ENCODE results near the gene SLC46A3. TPM values are rescaled to one million over a fixed set of nuclear protein-coding genes. Genes with fewer than 3 reads are reported as not detected.

SLC46A3 gene
- total RNA-seq, 4 donors from 2014 or later = 5.3 to 13.8 (median 9.6) TPM

DNA sequence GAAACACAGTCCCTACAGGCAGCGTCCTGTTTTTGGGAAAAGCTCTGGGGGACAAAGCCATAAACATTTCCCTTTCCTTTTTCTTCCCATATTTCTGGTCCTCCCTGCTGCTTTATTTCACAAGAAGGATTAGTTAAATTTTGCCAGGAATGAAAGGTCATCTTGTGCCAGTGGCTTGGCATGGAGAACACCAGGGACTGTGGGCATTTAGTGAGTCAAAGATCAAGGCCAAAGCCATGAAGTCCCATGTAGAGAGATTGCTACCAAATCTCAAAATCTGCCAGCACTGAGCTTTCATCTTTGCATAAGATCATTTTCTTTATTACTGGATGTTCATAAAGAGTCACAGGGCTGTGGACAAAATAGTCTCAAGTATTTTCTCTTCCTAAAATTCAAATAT, 29.1 kb upstream of the SLC46A3 start:
- Histone ChIP-seq H3K27ac (no peak overlapping the region), H3K4me1 (peaks cover under 1% of the 10 kb centered on the region), H3K36me3 (no peaks in the 10 kb centered on the region), H3K4me3 (no peak overlapping the region), H3K9me3 (no peaks in the 10 kb centered on the region), H3K27me3 (no peaks in the 10 kb centered on the region)
- WGBS = 90% methylated on average over 1 of the region's 1 CpG
- DNase-seq (ENCODE audit: low spot score in 2 of 2) = no peak
- TF ChIP-seq POLR2A (IDR thresholded peaks at IDR 0.05) = no peak
- TF ChIP-seq CTCF (IDR thresholded peaks at IDR 0.05) = no peak
- no peak for TF ChIP-seq POLR2AphosphoS5 (IDR thresholded peaks at IDR 0.05)

GRCh38 chr13:28746287-28746612, 27.5 kb upstream of the SLC46A3 start:
- WGBS = 71% methylated on average over 4 of the region's 4 CpGs
- no peak overlapping the region for H3K27ac ChIP-seq
- TF ChIP-seq EP300 (IDR thresholded peaks at IDR 0.05) = no peak
- TF ChIP-seq POLR2A (IDR thresholded peaks at IDR 0.05) = no peak
- TF ChIP-seq POLR2AphosphoS5 (IDR thresholded peaks at IDR 0.05) = no peak
- no peak for TF ChIP-seq CTCF (IDR thresholded peaks at IDR 0.05)
- H3K4me1 ChIP-seq = no peaks in the 10 kb centered on the region
- no peak for DNase-seq (ENCODE audit: low spot score in 2 of 2)
- no peaks in the 10 kb centered on the region for H3K9me3 ChIP-seq
- H3K27me3 ChIP-seq = no peaks in the 10 kb centered on the region
- H3K36me3 ChIP-seq = no peaks in the 10 kb centered on the region
- no peak overlapping the region for H3K4me3 ChIP-seq

- H3K36me3 ChIP-seq = no peaks in the 10 kb centered on the region
- TF ChIP-seq CTCF (IDR thresholded peaks at IDR 0.05) (no peak), EP300 (IDR thresholded peaks at IDR 0.05) (no peak), POLR2AphosphoS5 (IDR thresholded peaks at IDR 0.05) (no peak), POLR2A (IDR thresholded peaks at IDR 0.05) (no peak)
- DNase-seq (ENCODE audit: low spot score in 2 of 2) = no peak
- H3K27ac ChIP-seq = no peak overlapping the region
- no peaks in the 10 kb centered on the region for H3K4me1 ChIP-seq
- H3K4me3 ChIP-seq = no peak overlapping the region
- H3K9me3 ChIP-seq = no peaks in the 10 kb centered on the region
- WGBS = 66% methylated on average over 6 of the region's 6 CpGs
- no peaks in the 10 kb centered on the region for H3K27me3 ChIP-seq
Measured at GRCh38 chr13:28744656-28745055, 25.9 kb upstream of the SLC46A3 start.

DNA sequence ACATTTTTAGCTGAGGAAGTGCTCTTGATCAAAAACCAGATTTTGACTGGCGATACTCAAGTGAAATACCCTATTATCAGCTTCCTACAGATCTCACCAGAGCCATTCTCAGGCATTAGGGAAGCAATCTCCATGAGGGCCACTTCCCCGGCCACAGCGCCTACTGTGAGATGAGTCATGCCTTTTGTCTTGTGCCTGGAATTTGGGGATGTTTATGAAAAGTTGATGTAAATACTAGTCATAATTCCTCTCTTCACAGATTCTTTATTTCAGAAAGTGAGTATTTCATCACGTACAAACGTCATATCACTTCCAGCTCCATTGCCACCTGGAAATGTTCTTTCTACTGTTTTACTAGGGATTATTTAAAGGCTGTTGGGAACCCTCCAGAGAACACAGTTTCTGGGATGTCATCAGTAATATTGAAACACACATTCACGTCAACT, 25.3 kb upstream of the SLC46A3 start:
- no peaks in the 10 kb centered on the region for H3K9me3 ChIP-seq
- no peak overlapping the region for H3K27ac ChIP-seq
- TF ChIP-seq CTCF (IDR thresholded peaks at IDR 0.05) (no peak), EP300 (IDR thresholded peaks at IDR 0.05) (no peak), POLR2AphosphoS5 (IDR thresholded peaks at IDR 0.05) (no peak), POLR2A (IDR thresholded peaks at IDR 0.05) (no peak)
- H3K27me3 ChIP-seq = no peaks in the 10 kb centered on the region
- no peak overlapping the region for H3K4me3 ChIP-seq
- 79% methylated on average over 6 of the region's 6 CpGs for WGBS
- no peaks in the 10 kb centered on the region for H3K4me1 ChIP-seq
- no peaks in the 10 kb centered on the region for H3K36me3 ChIP-seq
- DNase-seq (ENCODE audit: low spot score in 2 of 2) = no peak

GRCh38 chr13:28743499-28744083, 24.8 kb upstream of the SLC46A3 start:
- Histone ChIP-seq H3K36me3 (no peaks in the 10 kb centered on the region), H3K9me3 (no peaks in the 10 kb centered on the region), H3K27ac (no peak overlapping the region), H3K4me3 (no peak overlapping the region), H3K4me1 (no peaks in the 10 kb centered on the region), H3K27me3 (no peaks in the 10 kb centered on the region)
- DNase-seq (ENCODE audit: low spot score in 2 of 2) = no peak
- 73% methylated on average over 4 of the region's 4 CpGs for WGBS
- no peak for TF ChIP-seq POLR2A (IDR thresholded peaks at IDR 0.05)
- TF ChIP-seq CTCF (IDR thresholded peaks at IDR 0.05) = no peak
- no peak for TF ChIP-seq EP300 (IDR thresholded peaks at IDR 0.05)
- no peak for TF ChIP-seq POLR2AphosphoS5 (IDR thresholded peaks at IDR 0.05)

Measured in suprapubic skin (tissue), 4 donors.